ENCODE results near the gene ZDHHC14.

Gene ZDHHC14

GRCh38 chr6:157609556-157609955 is 228.6 kb downstream of the ZDHHC14 start:
- DNase-seq (ENCODE audit: low read depth): no peak
- H3K4me3 ChIP-seq (ENCODE audit: control insufficient read depth, low read depth, low read length): no peak overlapping the region
- TF ChIP-seq, protein P1, sequence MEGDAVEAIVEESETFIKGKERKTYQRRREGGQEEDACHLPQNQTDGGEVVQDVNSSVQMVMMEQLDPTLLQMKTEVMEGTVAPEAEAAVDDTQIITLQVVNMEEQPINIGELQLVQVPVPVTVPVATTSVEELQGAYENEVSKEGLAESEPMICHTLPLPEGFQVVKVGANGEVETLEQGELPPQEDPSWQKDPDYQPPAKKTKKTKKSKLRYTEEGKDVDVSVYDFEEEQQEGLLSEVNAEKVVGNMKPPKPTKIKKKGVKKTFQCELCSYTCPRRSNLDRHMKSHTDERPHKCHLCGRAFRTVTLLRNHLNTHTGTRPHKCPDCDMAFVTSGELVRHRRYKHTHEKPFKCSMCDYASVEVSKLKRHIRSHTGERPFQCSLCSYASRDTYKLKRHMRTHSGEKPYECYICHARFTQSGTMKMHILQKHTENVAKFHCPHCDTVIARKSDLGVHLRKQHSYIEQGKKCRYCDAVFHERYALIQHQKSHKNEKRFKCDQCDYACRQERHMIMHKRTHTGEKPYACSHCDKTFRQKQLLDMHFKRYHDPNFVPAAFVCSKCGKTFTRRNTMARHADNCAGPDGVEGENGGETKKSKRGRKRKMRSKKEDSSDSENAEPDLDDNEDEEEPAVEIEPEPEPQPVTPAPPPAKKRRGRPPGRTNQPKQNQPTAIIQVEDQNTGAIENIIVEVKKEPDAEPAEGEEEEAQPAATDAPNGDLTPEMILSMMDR (IDR thresholded peaks at IDR 0.05; ENCODE audit: control insufficient read depth, insufficient read depth, low read depth, low read length, missing control alignments): no peak

GRCh38 chr6:157610451-157610999 is 229.5 kb downstream of the ZDHHC14 start:
- TF ChIP-seq, protein P1 (IDR thresholded peaks at IDR 0.05; ENCODE audit: control insufficient read depth, insufficient read depth, low read depth, low read length, missing control alignments): no peak
- no peak overlapping the region for H3K4me3 ChIP-seq (ENCODE audit: control insufficient read depth, low read depth, low read length)
- no peak for DNase-seq (ENCODE audit: low read depth)

GRCh38 chr6:157611406-157611805 is 230.4 kb downstream of the ZDHHC14 start:
- no peak for DNase-seq (ENCODE audit: low read depth)
- TF ChIP-seq, protein P1 (IDR thresholded peaks at IDR 0.05; ENCODE audit: control insufficient read depth, insufficient read depth, low read depth, low read length, missing control alignments): no peak
- no peak overlapping the region for H3K4me3 ChIP-seq (ENCODE audit: control insufficient read depth, low read depth, low read length)

- TF ChIP-seq, protein P1 (IDR thresholded peaks at IDR 0.05; ENCODE audit: control insufficient read depth, insufficient read depth, low read depth, low read length, missing control alignments): no peak
- peak; percentile 64 for DNase-seq (ENCODE audit: low read depth)
- H3K4me3 ChIP-seq (ENCODE audit: control insufficient read depth, low read depth, low read length): no peak overlapping the region
Observed at GRCh38 chr6:157613011-157613522, 232.1 kb downstream of the ZDHHC14 start.

- no peak overlapping the region for H3K4me3 ChIP-seq (ENCODE audit: control insufficient read depth, low read depth, low read length)
- peak; percentile 67 for DNase-seq (ENCODE audit: low read depth)
- TF ChIP-seq, protein P1 (IDR thresholded peaks at IDR 0.05; ENCODE audit: control insufficient read depth, insufficient read depth, low read depth, low read length, missing control alignments): peak; percentile 18
Observed at GRCh38 chr6:157614026-157614568, 233.1 kb downstream of the ZDHHC14 start.

DNA sequence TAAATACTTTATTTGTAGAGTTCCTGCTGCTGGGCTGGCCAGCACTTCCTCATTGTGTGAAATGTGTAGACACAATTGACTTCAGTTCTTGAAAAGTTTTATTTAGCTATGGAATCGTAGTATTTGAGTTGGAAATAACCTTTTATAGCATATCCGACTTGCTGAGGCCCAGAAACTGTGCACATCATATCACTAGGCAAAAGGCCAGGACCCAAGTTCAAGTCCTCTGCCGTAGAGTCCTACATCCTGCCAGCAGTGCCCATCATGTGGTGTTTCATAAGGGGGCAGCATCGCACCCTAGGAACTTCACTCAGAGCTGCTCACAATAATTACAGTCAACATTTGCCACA is 234.4 kb downstream of the ZDHHC14 start:
- H3K4me3 ChIP-seq (ENCODE audit: control insufficient read depth, low read depth, low read length): no peak overlapping the region
- no peak for DNase-seq (ENCODE audit: low read depth)
- TF ChIP-seq, protein P1 (IDR thresholded peaks at IDR 0.05; ENCODE audit: control insufficient read depth, insufficient read depth, low read depth, low read length, missing control alignments): no peak
